GM12874 (cell line): Measurements from ENCODE around the gene SCYGR1.

Source experiments
- CTCF ChIP-seq: IDR thresholded peaks from 2 replicates; pipeline ENCODE4 v1.5.1; 2011; ENCODE audit warnings: low read depth, mild to moderate bottlenecking, control low read depth, low read length, moderate library complexity; ENCODE audit not compliant: insufficient read depth

Gene SCYGR1

DNA sequence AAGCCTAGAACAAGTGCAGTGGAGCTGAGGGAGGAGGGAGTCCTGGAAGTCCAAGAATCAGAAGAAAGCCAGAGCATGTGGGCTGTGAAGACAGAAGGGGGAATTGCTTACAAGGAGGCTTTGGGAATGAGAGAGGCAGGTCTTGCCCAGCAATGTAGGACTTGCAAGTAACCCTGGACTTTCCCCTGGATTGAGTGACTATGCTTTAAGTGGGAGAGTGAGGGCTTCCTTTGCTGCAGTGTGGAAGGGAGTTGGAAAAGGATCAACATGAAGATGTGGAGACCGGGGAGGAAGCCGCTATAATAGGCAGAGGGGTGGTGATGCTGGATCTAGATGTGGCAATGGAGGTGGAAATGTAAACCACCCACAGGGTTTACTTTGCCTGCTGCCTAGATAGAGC is 13.8 kb upstream of the SCYGR1 start:
- no peak for TF ChIP-seq CTCF

DNA sequence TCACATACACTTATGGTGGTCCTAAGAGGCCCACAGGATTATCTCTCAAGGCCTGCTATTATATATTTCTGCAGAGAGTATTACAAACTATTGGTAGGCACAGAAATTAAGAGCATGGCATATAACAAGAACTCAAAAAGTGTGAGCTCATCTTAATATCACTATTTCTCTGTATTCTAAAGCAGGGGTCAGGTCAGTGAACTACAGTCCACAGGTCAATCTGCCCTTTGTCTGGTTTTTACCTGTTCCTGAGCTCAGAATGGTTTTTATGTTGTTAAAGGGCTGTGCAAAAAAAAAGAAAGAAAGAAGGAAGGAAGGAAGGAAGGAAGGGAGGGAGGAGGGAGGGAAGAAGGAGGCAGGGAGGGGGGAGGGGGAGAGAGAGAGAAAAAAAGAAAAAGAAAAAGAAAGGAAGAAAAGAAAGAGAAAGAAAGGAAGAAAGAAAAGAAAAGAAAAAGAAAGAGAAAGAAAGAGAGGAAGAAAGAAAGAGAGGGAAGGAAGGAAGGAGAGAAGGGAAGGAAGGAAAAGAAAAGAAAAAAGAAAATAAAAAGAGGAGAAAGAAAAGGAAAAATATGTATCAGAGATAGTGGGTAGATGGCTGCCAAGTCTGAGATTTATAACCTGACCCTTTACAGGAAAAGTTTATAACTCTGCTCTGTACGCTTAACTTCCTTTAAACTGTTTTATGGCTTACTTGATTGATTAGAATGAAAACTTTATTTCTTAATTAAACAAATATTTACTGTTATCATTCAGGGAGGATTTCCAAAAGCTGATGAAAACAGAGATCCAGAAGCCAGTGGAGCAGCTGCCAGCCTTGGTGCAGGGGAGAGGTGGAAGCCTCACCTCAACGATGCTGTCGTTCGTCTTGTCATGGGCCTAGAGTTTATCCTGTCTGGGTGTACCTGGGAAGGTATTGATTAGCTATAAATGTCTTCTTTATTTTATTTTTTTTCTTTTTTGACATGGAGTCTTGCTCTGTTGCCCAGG is 11.2 kb upstream of the SCYGR1 start:
- no peak for TF ChIP-seq CTCF

GRCh38 chr2:227397562-227397961 is 9.8 kb upstream of the SCYGR1 start:
- TF ChIP-seq CTCF: no peak

GRCh38 chr2:227395556-227395955 is 7.8 kb upstream of the SCYGR1 start:
- TF ChIP-seq CTCF: no peak

DNA sequence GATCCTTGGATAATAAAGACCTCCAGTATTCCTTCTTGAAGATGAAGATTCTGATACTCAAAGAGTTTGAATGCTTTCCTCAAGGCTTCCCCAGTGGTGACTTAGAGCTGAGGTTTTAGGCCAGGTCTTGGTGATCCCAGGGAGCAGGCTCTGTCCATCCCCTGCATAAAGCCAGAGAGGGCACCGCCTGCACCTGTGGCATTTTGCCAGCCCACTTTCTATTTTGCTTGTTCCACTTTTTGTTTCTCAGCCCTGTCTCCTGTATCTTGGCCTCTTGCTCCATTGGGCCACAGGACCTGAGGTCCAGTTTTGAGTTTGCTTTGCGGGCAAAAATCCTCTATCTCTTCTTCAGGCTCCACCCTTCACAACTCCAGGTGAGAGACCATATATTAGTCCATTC is 6.7 kb upstream of the SCYGR1 start:
- TF ChIP-seq CTCF: no peak

- TF ChIP-seq CTCF: no peak
Measured at GRCh38 chr2:227390468-227391256, 2.9 kb upstream of the SCYGR1 start.

GRCh38 chr2:227389661-227390060 is 1.9 kb upstream of the SCYGR1 start:
- no peak for TF ChIP-seq CTCF
